Loucy (cell line): Measurements from ENCODE around the gene SKI.

Experiments used
- H2AFZ ChIP-seq: fragments of 200-600 bp; sonication (generic); 2 replicates; pipeline ENCODE4 v1.6.0; 2016; ENCODE audit warnings: antibody characterized with exemption, mild to moderate bottlenecking, low read length, moderate library complexity
- H3F3A ChIP-seq: fragments of 200-600 bp; 2 replicates; pipeline ENCODE4 v1.6.0; 2016; ENCODE audit warnings: antibody characterized with exemption, low read depth, mild to moderate bottlenecking
- H3K27me3 ChIP-seq: fragments of 200-600 bp; sonication (generic); 2 replicates; pipeline ENCODE4 v1.6.1; 2014; ENCODE audit warnings: low read length, mild to moderate bottlenecking; ENCODE audit not compliant: insufficient read depth, poor library complexity, severe bottlenecking
- H3K36me3 ChIP-seq: fragments of 200-600 bp; sonication (generic); 2 replicates; pipeline ENCODE4 v1.6.1; 2016; ENCODE audit warnings: low read length; ENCODE audit not compliant: insufficient read depth
- H3K4me1 ChIP-seq: fragments of 200-600 bp; sonication (generic); 2 replicates; pipeline ENCODE4 v1.5.1; 2014; ENCODE audit warnings: low read length, mild to moderate bottlenecking; ENCODE audit not compliant: insufficient read depth, poor library complexity, severe bottlenecking
- H3K4me2 ChIP-seq: fragments of 200-600 bp; sonication (generic); 2 replicates; pipeline ENCODE4 v1.6.0; 2014; ENCODE audit warnings: antibody characterized with exemption, low read length, low read depth, mild to moderate bottlenecking; ENCODE audit not compliant: poor library complexity, severe bottlenecking
- H3K4me3 ChIP-seq: fragments of 200-600 bp; sonication (generic); 2 replicates; pipeline ENCODE4 v1.5.1; 2014; ENCODE audit warnings: low read length, mild to moderate bottlenecking, mixed read lengths; ENCODE audit not compliant: poor library complexity, severe bottlenecking
- H3K79me2 ChIP-seq: fragments of 200-600 bp; sonication (generic); 2 replicates; pipeline ENCODE4 v1.6.1; 2014; ENCODE audit warnings: low read length; ENCODE audit not compliant: insufficient read depth
- H3K9ac ChIP-seq: fragments of 200-600 bp; sonication (generic); 2 replicates; pipeline ENCODE4 v1.6.0; 2014; ENCODE audit warnings: mild to moderate bottlenecking, low read depth, low read length, moderate library complexity; ENCODE audit not compliant: poor library complexity, severe bottlenecking
- H3K9me2 ChIP-seq: fragments of 200-600 bp; sonication (generic); replicated peaks from 2 replicates; pipeline ENCODE4 v1.6.1; 2016; ENCODE audit warnings: low read depth, low read length, mixed read lengths
- H3K9me3 ChIP-seq: fragments of 200-600 bp; sonication (generic); 2 replicates; pipeline ENCODE4 v1.6.1; 2014; ENCODE audit warnings: mild to moderate bottlenecking, antibody characterized with exemption, low read length, low read depth; ENCODE audit not compliant: insufficient read depth
- H4K20me1 ChIP-seq: fragments of 200-600 bp; sonication (generic); 2 replicates; pipeline ENCODE4 v1.6.0; 2014; ENCODE audit warnings: antibody characterized with exemption, low read length, mild to moderate bottlenecking; ENCODE audit not compliant: insufficient read depth, poor library complexity, severe bottlenecking
- CTCF ChIP-seq: fragments of 200-600 bp; sonication (generic); conservative IDR thresholded peaks from 2 replicates; pipeline ENCODE4 v1.5.1; 2014; ENCODE audit warnings: mild to moderate bottlenecking, antibody characterized with exemption, low read length
- EZH2phosphoT487 ChIP-seq: fragments of 200-600 bp; IDR thresholded peaks from 2 replicates; pipeline ENCODE4 v1.6.1; 2018; ENCODE audit warnings: antibody characterized with exemption, mild to moderate bottlenecking, moderate library complexity, borderline replicate concordance

Gene SKI

GRCh38 chr1:2239013-2239370, 10.9 kb downstream of the SKI start:
- Histone ChIP-seq H3K4me2 (no peak overlapping the region), H3K9me2 (no peaks in the 10 kb centered on the region), H3K9me3 (no peaks in the 10 kb centered on the region), H3K9ac (no peak overlapping the region), H3K4me3 (no peak overlapping the region), H3F3A (no peaks in the 10 kb centered on the region), H3K36me3 (no peaks in the 10 kb centered on the region), H3K4me1 (peaks cover 19% of the 10 kb centered on the region), H3K27me3 (no peaks in the 10 kb centered on the region), H4K20me1 (peaks cover 38% of the 10 kb centered on the region), H3K79me2 (peaks cover 90% of the 10 kb centered on the region), H2AFZ (no peak overlapping the region)
- TF ChIP-seq EZH2phosphoT487: no peak
- TF ChIP-seq CTCF: no peak

GRCh38 chr1:2239384-2239985, 11.4 kb downstream of the SKI start:
- peaks cover 33% of the 10 kb centered on the region for H4K20me1 ChIP-seq
- no peaks in the 10 kb centered on the region for H3K9me2 ChIP-seq
- H3F3A ChIP-seq: no peaks in the 10 kb centered on the region
- no peak overlapping the region for H3K9ac ChIP-seq
- H3K27me3 ChIP-seq: no peaks in the 10 kb centered on the region
- H3K36me3 ChIP-seq: no peaks in the 10 kb centered on the region
- H3K4me1 ChIP-seq: peaks cover 14% of the 10 kb centered on the region
- H2AFZ ChIP-seq: no peak overlapping the region
- H3K4me3 ChIP-seq: no peak overlapping the region
- peaks cover 89% of the 10 kb centered on the region for H3K79me2 ChIP-seq
- no peak overlapping the region for H3K4me2 ChIP-seq
- H3K9me3 ChIP-seq: no peaks in the 10 kb centered on the region
- TF ChIP-seq CTCF: no peak

GRCh38 chr1:2240270-2241156, 12.4 kb downstream of the SKI start:
- H3K36me3 ChIP-seq: no peaks in the 10 kb centered on the region

More at GRCh38 chr1:2240270-2241156, 12.4 kb downstream of the SKI start:
- Histone ChIP-seq H3K27me3 (no peaks in the 10 kb centered on the region), H3K4me2 (no peak overlapping the region), H3K4me3 (no peak overlapping the region), H3K9me3 (no peaks in the 10 kb centered on the region), H2AFZ (no peak overlapping the region), H4K20me1 (peaks cover 26% of the 10 kb centered on the region), H3K79me2 (peaks cover 80% of the 10 kb centered on the region), H3K9me2 (no peaks in the 10 kb centered on the region), H3K9ac (no peak overlapping the region), H3K4me1 (peaks cover 5% of the 10 kb centered on the region), H3F3A (no peaks in the 10 kb centered on the region)
- TF ChIP-seq CTCF: no peak
- no peak for TF ChIP-seq EZH2phosphoT487
